HG03060 (cell line): ENCODE data around the gene TMOD3.
"Not testable (repeated sequence)": the region's sequence is repeated elsewhere in the genome, so short reads cannot be mapped to it uniquely, and the experiment has no call there.

ENCODE experiments used
- ATAC-seq: cut with Tn5 transposase; IDR thresholded peaks from one replicate; pipeline ENCODE4 v1.9.1; 2021; ENCODE audit warnings: low read depth, moderate number of reproducible peaks; ENCODE audit not compliant: unreplicated experiment

TMOD3 gene

DNA sequence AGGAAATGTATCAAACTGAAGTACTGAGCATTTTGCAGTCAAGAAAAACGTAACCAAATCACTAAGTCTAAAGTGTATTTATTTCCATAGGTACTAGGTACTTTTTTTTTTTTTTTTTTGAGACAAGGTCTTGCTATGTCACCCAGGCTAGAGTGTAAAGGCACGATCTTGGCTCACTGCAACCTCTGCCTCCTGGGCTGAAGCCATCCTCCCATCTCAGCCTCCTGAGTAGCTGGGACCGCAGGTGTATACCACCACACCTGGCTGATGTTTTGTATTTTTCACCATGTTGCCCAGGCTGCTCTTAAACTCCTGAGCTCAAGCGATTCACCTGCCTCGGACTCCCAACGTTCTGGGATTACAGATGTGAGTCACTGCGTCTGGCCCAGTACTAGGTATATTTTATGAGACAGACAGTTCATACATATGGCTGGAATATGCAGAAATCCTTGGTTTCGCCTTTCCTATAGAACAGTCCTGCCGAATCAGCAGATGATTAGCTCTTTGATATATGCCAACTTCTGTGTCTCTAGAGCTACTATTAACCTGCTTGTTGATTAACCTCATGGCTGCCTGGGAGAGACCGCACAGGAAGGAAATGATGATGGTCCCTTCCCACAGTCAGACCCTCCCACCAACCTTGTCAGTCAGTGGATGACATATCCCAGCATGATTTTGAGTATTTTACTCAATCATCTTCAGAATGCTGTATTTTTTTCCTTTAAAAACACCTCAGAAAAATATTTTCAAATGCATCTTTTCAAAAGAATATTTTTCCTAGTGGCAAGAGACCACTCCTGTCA lies 32.3 kb downstream of the TMOD3 start:
- no peak for ATAC-seq

DNA sequence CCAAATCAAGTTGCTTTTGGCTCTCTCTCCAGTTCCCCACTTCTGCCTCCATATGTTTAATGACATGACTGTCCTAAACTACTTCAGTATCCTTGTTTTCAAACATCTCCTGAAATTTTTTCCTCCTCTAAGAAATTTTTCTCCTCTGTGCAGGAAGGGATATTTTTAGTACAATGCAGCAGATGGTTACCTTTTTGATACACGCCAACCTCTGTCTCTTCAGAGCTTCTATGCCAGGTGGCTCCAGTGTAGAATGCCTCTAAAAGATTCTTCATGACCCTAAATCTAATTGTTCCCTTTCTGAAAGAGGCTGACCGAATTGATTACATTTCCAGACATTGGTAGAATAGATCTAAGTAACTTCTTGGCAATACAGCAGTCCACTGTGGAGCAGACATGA lies 33.7 kb downstream of the TMOD3 start:
- ATAC-seq: no peak

DNA sequence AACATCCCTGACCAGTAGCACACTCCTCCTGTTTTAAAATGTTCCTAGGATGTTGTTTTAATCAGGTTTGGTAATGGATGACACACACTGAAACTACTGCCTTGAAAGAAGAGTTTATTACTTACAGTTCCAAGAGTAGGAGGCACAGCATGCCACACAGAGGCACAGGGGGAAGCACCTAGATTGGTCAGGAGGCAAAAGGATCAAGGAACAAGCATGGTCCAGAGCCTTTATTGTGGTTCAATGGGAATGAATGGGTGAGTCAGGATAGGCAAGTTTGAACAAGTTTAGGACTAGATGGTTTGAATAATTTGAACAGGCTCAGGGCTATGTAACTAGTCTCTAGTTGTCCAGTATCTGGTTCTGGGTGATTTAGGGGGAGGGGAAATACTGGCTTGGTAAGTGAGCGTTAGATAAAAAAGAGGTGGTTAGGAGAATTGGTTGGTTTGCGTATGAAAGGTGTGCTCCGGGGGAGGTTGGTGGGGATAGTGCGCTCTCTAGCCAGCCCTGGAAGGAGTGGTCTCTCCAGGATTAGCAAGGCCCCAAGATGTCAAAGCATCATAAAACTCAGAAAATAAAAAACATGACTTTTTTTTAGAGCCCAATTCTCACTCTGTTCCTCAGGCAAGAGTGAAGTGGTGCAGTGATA lies 35.1 kb downstream of the TMOD3 start:
- ATAC-seq: no peak

DNA sequence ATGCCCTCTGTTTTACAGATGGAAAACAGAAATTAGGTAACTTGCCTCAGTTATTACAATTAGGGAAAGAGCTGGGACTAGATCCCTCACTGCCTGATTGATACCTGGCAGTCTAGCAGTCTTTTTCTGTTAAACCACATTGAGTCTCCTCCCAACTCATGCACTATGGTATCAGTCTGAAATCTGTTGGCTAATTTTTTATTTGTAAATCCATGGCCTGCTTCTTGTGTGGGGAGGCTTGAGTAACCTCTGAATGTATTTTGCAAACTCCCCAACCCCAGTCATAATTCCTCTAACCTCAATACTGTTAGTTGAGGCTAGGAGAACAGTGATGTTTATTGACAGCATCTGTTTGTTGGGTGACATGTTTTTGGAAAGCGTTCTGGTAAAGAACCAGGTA lies 35.9 kb downstream of the TMOD3 start:
- no peak for ATAC-seq

DNA sequence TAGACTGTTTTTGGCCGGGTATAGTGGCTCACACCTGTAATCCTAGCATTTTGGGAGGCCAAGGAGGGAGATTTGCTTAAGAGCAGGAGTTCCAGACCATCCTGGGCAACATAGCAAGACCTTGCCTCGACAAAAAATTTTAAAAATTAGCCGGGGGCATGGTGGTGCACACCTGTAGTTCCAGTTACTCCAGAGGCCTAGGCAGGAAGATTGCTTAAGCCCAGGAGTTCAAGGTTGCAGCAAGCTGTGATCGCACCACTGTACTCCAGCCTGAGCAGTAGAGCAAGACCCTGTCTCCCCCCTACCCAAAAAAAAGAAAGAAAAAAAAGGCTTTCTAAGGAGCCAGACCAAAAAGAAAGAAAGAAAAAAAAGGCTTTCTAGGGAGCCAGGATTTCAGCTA lies 36.7 kb downstream of the TMOD3 start:
- ATAC-seq: no peak

DNA sequence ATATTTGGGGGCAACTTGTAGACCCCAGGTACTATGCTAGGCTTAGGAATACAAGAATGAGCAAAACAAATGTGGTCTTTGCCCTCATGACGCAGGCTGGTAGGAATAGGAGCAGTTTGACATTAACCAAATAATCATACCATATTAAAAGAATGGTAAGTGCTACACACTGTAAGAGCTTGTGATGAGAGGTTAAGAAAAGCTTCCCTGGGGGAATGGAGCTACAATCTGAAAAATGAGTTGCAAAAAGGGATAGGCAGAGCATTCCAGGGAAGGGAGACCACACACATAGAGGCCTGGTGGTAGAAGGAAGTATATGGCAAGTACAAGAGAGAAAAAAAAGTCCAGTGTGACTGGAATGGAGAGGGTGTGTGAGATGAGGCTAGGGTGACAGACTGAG lies 37.3 kb downstream of the TMOD3 start:
- no peak for ATAC-seq

DNA sequence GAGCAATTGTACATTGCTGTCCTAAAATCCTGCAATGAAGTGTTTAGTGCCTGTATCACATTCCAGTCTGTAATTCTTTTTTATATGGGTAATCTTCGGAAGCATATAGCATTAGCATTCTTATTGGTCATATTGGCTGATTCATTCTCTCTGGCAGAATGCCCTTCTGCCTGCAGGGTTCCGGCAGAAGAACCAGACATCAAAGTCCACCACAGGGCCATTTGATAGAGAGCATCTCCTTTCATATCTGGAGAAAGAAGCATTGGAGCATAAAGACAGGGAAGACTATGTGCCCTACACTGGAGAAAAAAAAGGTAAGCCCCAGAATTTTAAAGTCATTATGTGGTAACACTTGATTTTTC lies 39.6 kb downstream of the TMOD3 start:
- ATAC-seq: no peak

DNA sequence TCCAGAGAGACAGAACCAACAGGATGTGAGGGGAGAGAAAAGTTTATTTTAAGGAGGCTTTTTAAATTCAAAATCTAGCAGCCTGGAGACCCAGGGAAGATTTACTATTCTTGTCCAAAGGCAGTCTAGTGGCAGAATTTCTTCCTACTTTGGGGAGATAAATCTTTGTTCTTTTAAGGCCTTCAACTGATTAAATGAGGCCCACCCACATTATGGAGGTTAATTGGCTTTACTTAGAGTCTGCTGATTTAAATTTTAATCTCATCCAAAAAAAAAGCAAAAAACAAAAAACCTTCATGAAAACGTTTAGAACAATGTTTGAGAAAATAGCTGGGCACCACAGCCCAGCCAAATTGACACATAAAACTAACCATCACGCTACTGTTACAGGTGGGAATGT lies 41.3 kb downstream of the TMOD3 start:
- no peak for ATAC-seq

DNA sequence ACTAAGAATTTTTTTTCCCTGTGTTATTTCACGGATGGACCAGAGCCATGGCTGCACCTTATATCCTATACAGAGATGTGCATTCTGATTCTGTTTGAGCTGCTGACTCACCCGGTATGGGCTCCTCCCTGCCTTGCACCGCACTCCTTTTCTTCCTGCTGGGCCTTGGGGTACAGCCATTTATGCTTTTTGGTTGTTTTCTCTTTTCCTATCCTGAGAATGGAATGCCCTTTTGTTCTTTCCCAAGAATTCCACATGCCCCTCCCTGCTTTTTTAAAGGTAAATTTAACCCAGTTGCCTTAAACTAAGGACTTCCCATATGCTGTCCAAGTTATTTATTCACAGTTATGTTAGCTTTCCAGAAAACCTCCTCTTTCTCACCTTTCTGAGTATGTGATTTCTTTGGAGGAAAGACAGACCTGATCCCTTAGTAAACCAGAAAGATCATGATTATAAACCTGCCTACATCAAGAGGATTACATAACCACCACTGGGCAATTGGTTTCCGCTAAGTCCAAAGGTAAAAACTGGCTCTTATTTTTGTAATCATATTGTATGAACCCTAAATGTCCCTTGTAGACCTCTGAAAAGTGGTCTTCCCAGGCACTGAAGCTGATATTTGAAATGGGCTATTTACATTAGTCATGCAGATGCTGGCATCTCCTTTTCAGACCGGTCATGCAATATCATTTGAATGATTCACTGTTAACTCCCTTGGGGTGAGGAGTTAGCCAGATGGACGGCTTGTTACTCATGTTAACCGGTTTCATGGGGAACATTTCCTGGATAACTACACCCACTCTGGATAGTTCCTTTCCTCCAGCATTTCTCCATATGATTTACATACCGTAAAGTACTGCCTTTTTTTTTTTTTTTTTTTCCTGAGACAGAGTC lies 45.5 kb downstream of the TMOD3 start:
- ATAC-seq: no peak

DNA sequence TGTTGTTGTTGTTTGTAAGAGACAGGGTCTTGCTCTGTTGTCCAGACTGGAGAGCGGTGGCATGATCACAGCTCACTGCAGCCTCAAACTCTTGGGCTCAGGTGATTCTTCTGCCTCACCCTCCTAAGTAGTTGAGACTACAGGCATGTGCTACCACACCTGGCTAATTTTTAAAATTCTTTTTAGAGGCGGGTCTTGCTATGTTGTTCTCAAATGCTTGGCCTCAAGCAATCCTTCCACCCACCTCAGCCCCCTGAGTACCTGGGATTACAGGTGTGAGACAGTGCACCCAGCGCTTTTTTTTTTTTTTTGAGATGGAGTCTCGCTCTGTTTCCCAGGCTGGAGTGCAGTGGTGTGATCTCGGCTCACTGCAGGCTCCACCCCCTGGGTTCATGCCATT lies 46.7 kb downstream of the TMOD3 start:
- no peak for ATAC-seq

DNA sequence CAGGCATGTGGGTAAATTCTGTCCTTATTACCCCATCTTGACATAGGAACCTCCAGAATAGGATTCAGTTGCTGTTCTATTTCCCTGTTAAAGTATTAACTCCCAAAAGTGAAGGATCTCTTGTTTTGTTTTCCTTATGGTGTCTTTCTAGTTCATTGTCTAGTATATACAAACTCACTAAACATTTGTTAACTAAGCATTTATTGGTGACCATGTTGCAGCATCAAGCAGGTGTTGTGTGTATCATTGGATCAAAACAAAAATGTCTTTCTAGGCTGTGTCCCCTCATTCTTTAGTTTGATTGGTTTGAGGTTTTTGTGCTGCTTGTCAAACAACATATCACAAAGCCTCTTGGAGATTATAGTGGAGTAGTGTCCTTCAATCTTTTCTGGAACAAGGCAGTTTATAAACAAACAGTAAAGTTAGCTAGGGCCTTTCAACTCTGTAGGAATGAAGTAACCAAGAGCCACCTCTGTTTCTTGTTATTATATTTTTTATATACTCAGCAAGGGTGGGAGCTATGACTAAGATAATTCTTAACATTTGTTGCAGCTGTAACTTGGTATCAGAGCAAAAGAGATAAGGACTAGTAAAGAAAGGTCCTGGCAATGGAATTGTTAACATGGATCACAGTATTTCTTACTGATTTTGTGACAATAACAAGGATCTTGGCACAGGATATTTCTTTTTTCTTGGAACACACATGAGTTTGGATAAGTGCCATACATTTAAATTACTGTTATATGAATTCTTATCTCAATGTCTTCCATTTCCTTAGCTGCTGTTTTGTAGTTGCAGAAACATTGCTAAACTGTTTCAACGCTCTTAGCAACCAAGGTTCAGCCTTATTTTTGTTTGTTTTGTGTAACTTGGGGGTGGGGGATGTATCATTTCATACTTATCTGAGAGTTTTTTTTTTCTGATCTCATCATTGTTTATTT lies 49.3 kb downstream of the TMOD3 start:
- ATAC-seq: no peak

DNA sequence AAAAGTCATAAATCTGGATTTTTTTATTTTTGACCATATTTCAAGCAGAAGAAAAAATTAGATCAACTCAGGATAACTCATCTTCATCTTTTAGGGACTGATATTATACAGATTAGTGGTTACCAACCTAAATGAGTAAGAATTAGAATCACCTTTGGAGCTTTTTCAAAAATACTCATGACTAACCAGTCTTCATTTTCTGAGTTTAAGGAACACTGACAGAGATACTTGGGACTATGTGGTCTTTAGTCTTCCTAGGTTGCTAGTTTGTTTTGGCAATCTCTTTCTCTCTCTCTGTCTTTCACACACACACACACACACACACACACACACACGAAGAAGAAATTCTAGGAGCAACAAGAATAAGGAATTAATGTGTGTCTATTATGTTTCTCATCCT lies 50.1 kb downstream of the TMOD3 start:
- no peak for ATAC-seq

DNA sequence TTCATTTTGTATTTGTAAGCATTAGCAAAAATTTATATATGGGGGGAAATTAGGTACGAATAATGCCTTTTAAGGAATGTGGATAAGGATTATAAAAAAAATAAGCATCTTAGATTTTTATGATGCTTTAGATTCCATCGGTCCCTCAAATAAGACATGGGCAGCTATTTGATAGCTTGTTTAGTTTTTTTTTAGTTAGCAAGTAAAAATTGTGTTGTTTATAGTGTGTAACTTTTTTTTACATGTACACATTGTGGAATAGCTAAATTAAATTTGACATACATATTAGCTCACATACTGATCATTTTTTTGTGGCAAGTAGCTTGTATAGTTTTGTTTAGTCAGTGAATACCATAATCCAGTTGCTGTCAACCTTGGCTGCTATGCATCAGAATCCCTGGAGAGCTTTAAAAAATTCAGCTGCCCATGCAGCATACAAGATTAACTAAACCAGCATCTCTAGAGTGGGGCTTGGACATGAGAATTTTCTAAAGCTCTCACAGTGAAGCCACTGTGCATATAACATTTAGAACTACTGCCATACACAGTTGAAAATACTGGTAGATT lies 53.9 kb downstream of the TMOD3 start:
- ATAC-seq: no peak

DNA sequence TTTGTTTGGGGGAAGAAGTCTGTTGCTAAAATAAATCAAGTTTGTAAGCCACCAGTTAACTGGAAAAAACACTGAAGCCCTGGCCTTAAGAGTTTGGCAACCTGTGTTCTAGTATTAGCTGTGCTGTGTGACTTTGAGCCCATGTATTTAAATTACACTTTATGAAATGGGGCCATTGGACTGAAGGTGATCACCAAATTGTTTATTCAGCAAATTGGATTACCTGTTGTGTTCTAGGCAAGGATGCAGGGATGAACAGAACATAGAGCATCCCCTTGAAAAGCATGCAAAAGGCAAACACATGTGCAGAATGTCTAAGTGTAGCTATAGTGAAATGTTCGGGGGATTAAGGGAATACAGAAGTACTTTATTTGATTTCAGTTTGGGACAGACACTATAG lies 54.6 kb downstream of the TMOD3 start:
- ATAC-seq: no peak

DNA sequence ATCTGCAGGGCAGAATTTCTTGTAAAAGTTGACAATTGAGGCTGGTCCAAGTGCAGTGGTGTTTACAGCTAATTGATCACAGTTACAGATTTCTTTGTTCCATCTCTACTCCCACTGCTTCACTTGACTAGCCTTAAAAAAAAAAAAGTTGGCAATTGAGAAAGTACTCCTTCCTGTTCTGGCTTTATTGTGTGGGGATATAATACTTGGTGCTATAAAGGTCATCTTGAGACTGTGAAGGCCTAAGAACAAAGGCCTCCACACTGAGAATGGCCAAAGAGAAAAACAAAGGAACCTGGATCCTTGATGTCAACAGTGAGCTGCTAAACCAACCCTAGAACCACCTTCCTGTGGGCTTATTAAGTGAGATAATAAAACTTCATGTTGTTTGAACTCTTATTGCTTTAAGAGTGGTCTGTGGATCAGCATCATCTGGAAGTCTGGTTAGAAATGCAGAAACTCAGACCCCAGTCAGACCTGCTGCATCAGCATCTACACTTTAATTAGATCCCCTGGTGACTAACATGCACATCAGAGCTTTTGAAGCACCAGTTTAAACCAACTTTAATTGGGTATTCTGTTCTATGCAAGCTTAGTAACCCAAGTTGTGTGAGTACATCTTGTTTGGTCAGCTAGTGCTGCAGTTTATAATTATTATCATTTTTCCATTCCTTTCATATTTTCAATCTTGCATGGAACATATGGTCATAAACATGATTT lies 55.2 kb downstream of the TMOD3 start:
- ATAC-seq: no peak

DNA sequence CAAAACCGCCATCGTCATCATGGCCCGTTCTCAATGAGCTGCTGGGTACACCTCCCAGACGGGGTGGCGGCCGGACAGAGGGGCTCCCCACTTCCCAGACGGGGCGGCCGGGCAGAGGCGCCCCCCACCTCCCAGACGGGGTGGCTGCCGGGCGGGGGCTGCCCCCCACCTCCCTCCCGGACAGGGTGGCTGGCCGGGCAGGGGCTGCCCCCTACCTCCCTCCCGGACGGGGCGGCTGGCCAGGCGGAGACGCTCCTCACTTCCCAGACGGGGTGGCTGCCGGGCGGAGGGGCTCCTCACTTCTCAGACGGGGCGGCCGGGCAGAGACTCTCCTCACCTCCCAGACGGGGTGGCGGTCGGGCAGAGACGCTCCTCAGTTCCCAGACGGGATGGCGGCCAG lies 56.3 kb downstream of the TMOD3 start:
- not testable (repeated sequence) for ATAC-seq

DNA sequence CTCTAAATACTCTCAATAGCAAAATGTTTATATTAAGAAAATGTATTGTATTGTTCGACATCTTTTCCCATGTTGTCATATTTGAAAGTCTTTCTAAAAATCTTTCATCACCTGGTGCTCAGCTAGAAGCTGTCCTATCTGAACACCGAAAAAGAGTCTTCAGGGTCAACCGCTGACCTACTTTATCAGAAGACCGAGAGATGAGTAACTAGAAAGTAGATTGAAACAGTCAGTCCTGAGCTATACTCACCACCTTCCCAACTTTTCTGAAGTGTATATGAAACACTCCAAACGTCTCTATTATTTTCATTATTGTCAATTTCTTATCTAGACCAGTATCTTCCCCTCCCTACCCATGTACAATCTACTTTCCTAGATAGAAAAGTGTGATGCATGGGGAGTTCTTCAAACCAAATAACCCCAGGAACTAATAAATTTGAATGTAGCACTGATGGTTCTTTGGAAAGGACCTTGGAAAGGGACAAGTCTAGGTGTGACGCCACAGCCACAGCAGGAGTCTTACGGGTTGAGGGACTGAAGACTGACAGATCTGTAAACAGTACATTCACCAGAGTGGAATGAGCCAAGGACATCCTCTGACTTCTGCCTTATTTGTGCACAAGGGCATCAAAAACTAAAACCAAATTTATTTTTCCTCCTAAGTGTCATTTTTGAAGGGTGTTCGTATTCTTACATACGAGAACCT lies 58.6 kb downstream of the TMOD3 start:
- no peak for ATAC-seq

DNA sequence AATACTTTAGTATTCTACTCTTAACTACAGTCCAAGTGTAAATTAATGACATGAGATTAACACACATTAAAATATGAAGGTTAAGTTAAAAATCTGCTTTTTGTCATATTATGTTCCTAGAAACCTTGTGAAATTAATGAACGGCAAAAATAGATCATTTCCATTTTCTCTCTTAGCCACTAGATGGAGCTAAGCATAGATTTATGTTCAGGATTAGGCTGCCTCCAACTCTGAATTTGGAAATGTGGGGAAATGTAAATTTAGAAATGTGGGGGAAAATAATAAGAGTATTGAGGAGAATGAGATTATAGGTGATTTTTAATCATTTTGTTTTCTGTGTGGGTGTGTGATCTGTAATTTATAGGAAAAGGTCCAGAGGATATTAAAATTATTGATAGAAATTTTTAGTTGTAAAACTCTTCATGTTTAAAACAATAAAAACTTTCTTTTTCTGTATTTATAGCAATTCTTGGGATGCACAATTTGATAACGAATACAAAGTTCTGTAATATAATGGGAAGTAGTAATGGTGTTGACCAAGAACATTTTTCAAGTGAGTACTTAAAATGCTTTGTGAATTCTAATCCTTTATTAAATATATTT lies 59.2 kb downstream of the TMOD3 start:
- ATAC-seq: no peak
